Spinal cord (tissue), 10 donors: ENCODE results near the gene ORAI1. TPM values are rescaled to one million over a fixed set of nuclear protein-coding genes. Genes with fewer than 3 reads are reported as not detected.
"Not testable (repeated sequence)": the region's sequence is repeated elsewhere in the genome, so short reads cannot be mapped to it uniquely, and the experiment has no call there.

Experiments
- DNase-seq, 6 donors: peaks; one replicate each; pipeline versions ENCODE4 v3.0.0 to v3.0.0-alpha.2; 2013 to 2015; ENCODE audit warnings: low spot score in 6 of 6, low read depth in 4 of 6
- H3K27ac ChIP-seq: one replicate; pipeline ENCODE4 v1.5.1; 2013; ENCODE audit warnings: low read depth, low read length, control low read depth
- H3K27me3 ChIP-seq: one replicate; pipeline ENCODE4 v1.6.1; 2013; ENCODE audit warnings: low read length; ENCODE audit not compliant: control insufficient read depth, insufficient read depth
- H3K36me3 ChIP-seq: one replicate; pipeline ENCODE4 v1.6.1; 2013; ENCODE audit warnings: low read length; ENCODE audit not compliant: control insufficient read depth, insufficient read depth
- H3K4me1 ChIP-seq: one replicate; pipeline ENCODE4 v1.6.1; 2013; ENCODE audit warnings: low read length; ENCODE audit not compliant: control insufficient read depth, insufficient read depth
- H3K4me3 ChIP-seq: one replicate; pipeline ENCODE4 v1.5.1; 2013; ENCODE audit warnings: low read depth, low read length, control low read depth
- H3K9me3 ChIP-seq: one replicate; pipeline ENCODE4 v1.6.1; 2013; ENCODE audit warnings: low read length; ENCODE audit not compliant: control insufficient read depth, insufficient read depth
- WGBS: methylation state at CpG from one replicate; pipeline ENCODE4 v1.1.5; 2013; ENCODE audit warnings: missing lambda C conversion rate; ENCODE audit not compliant: insufficient coverage; 5-methylcytosine and 5-hydroxymethylcytosine counted together
- polyA plus RNA-seq, 2 donors: library from polyadenylated mRNA; unstranded; fragments of 120-200 nt; gene quantifications; one replicate each; pipeline ENCODE4 v1.2.1, GENCODE V29; 2013; ENCODE audit not compliant: insufficient read length in 2 of 2
- total RNA-seq, 2 donors: library from RNA; depleted of rRNA in 1 of 2; stranded (reverse); fragments of 120-200 nt in 1 of 2; fragments of >200 nt in 1 of 2; gene quantifications; one replicate each; pipeline versions ENCODE4 v1.2.3 to v1.2.4, GENCODE V29; 2013 to 2014
- donor health status: healthy.

ORAI1 gene
- total and polyA plus RNA-seq, 4 donors: 3.0 to 14.3 (median 10.5) TPM

GRCh38 chr12:121626853-121627640 is 717 bp downstream of the ORAI1 start:
- Histone ChIP-seq H3K27ac (peak overlapping the region; percentile 86), H3K4me3 (peak overlapping the region; percentile 55), H3K27me3 (no peaks in the 10 kb centered on the region), H3K36me3 (no peaks in the 10 kb centered on the region), H3K9me3 (no peaks in the 10 kb centered on the region), H3K4me1 (peaks cover 34% of the 10 kb centered on the region)
- peak in 4 of 6 donors; percentile 21 to 75 (median 46) for DNase-seq
- under 1% methylated on average over 45 of the region's 53 CpGs for WGBS

GRCh38 chr12:121628037-121628436 is 1.7 kb downstream of the ORAI1 start:
- Histone ChIP-seq H3K9me3 (no peaks in the 10 kb centered on the region), H3K4me1 (peaks cover 39% of the 10 kb centered on the region), H3K27me3 (no peaks in the 10 kb centered on the region), H3K36me3 (peaks cover 4% of the 10 kb centered on the region), H3K27ac (peak overlapping the region; percentile 86), H3K4me3 (peak overlapping the region; percentile 16)
- 57% methylated on average over 4 of the region's 8 CpGs for WGBS
- DNase-seq: peak in 1 of 6 donors; percentile 23

- 86% methylated on average over 4 of the region's 5 CpGs for WGBS
- Histone ChIP-seq H3K27me3 (no peaks in the 10 kb centered on the region), H3K4me3 (peak overlapping the region; percentile 16), H3K27ac (peak overlapping the region; percentile 86), H3K36me3 (peaks cover 4% of the 10 kb centered on the region), H3K9me3 (no peaks in the 10 kb centered on the region), H3K4me1 (peaks cover 43% of the 10 kb centered on the region)
- DNase-seq: no peak
These were observed 2.2 kb downstream of the ORAI1 start for GRCh38 chr12:121628536-121628935.

GRCh38 chr12:121630791-121631355 is 4.5 kb downstream of the ORAI1 start:
- Histone ChIP-seq H3K27me3 (no peaks in the 10 kb centered on the region), H3K4me1 (peaks cover 36% of the 10 kb centered on the region), H3K9me3 (no peaks in the 10 kb centered on the region), H3K36me3 (peaks cover 4% of the 10 kb centered on the region), H3K4me3 (no peak overlapping the region), H3K27ac (no peak overlapping the region)
- DNase-seq: no peak
- 80% methylated on average over 4 of the region's 7 CpGs for WGBS

GRCh38 chr12:121632069-121632970 is 6.0 kb downstream of the ORAI1 start:
- Histone ChIP-seq H3K4me3 (no peak overlapping the region), H3K27ac (no peak overlapping the region), H3K9me3 (no peaks in the 10 kb centered on the region), H3K4me1 (peaks cover 28% of the 10 kb centered on the region), H3K36me3 (peaks cover 5% of the 10 kb centered on the region), H3K27me3 (no peaks in the 10 kb centered on the region)
- DNase-seq: peak in 1 of 6 donors; percentile 21
- WGBS: 86% methylated on average over 5 of the region's 11 CpGs

GRCh38 chr12:121633833-121634196 is 7.5 kb downstream of the ORAI1 start:
- not testable (repeated sequence) for H3K27me3 ChIP-seq, H3K4me3 ChIP-seq, DNase-seq, H3K9me3 ChIP-seq, H3K27ac ChIP-seq
- no CpG with 5 or more reads among the region's 11 CpGs for WGBS
- Histone ChIP-seq H3K4me1 (peaks cover 21% of the 10 kb centered on the region), H3K36me3 (peaks cover 11% of the 10 kb centered on the region)

GRCh38 chr12:121634836-121635235 is 8.5 kb downstream of the ORAI1 start:
- Histone ChIP-seq H3K36me3 (peaks cover 12% of the 10 kb centered on the region), H3K27ac (no peak overlapping the region), H3K27me3 (no peaks in the 10 kb centered on the region), H3K4me1 (peaks cover 13% of the 10 kb centered on the region), H3K4me3 (no peak overlapping the region), H3K9me3 (no peaks in the 10 kb centered on the region)
- WGBS: 100% methylated on average over 1 of the region's 13 CpGs
- DNase-seq: no peak

GRCh38 chr12:121637231-121637914 is 11.0 kb downstream of the ORAI1 start:
- Histone ChIP-seq H3K27me3 (no peaks in the 10 kb centered on the region), H3K9me3 (no peaks in the 10 kb centered on the region), H3K4me1 (peaks cover 13% of the 10 kb centered on the region), H3K36me3 (peaks cover 27% of the 10 kb centered on the region), H3K27ac (no peak overlapping the region), H3K4me3 (no peak overlapping the region)
- 85% methylated on average over 8 of the region's 10 CpGs for WGBS
- no peak for DNase-seq
